Left hindlimb (tissue), 1 donor: ENCODE measurements around the gene PTPRCAP.
A peak's percentile ranks its signal among the peaks of the same experiment; 100 is the strongest.

Experiments used
- DNase-seq: peaks from one replicate; pipeline ENCODE4 v3.0.0-alpha.2; 2018

PTPRCAP gene

GRCh38 chr11:67464411-67465188 is 27.1 kb upstream of the PTPRCAP start:
- peak; percentile 86 for DNase-seq

GRCh38 chr11:67463680-67464410 is 26.4 kb upstream of the PTPRCAP start:
- DNase-seq = no peak

GRCh38 chr11:67463186-67463585 is 25.7 kb upstream of the PTPRCAP start:
- no peak for DNase-seq

DNA sequence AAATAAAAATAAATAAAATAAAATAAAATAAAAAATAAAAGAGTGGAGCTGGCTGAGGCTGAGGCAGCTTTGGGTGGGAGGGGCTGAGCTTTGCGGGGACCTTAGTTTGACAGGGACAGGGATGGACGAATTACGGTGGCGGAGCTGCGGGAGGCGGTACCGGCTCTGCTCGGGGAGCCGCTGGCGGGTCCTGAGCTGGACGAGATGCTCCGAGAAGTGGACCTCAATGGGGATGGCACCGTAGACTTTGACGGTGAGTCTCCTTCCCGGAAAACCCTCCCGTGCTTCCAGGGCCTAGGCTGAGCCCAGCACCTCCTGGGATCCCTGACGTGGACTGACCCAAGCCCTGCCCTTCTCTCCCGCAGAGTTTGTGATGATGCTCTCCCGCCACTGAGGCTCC is 20.8 kb upstream of the PTPRCAP start:
- DNase-seq = no peak

DNA sequence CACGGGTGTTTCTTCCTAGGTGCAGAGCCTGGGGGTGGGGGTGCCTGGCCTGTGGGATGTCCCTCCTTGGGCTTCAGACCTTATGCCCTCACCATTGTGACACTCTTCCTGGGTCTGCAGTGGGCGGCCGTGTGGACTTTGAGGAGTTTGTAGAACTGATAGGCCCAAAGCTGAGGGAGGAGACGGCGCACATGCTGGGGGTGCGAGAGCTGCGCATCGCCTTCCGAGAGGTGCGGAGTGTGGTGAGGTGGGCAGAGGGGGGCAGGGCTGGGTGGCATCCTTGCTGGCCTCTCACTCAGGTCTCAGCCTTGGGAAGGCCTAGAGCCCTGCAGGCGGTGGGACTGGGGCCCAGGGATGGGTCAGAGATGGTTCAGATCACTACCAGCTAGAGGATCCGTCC is 20.0 kb upstream of the PTPRCAP start:
- DNase-seq = no peak

DNA sequence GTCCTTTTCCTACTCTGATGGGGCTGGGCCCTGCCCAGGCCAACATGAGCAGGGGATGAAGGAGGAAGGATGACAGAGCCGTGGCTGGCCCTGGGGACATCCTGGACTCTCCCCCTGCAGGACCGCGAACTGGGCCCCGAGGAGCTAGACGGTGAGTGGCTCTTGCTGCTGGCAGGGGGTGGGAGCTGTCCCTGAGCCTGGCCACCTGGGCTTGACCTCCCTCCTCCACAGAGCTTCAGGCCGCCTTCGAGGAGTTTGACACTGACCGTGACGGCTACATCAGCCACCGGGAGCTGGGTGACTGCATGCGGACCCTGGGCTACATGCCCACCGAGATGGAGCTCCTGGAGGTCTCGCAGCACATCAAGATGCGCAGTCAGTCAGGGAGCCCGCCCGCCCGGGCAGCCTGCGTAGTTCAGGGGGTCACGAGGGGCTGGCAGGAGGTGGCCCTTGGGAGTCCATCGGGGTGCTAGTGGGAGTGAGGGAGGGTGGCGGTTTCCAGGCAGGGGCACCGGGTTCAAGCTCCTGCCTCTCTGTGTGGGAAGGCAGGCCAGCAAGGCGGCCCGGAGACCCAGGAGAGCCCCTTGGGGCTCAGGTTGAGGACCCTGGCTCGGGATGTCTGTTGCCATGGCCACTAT is 18.7 kb upstream of the PTPRCAP start:
- DNase-seq = no peak

GRCh38 chr11:67455054-67455453 is 17.6 kb upstream of the PTPRCAP start, which contains the start of gene CABP4:
Gene CABP4, plus strand, starts transcription at chr11:67455354. Its CDS starts 70 bp downstream, at chr11:67455424.
- DNase-seq = no peak

- DNase-seq = no peak
Measured at GRCh38 chr11:67453816-67454732, 16.6 kb upstream of the PTPRCAP start.

DNA sequence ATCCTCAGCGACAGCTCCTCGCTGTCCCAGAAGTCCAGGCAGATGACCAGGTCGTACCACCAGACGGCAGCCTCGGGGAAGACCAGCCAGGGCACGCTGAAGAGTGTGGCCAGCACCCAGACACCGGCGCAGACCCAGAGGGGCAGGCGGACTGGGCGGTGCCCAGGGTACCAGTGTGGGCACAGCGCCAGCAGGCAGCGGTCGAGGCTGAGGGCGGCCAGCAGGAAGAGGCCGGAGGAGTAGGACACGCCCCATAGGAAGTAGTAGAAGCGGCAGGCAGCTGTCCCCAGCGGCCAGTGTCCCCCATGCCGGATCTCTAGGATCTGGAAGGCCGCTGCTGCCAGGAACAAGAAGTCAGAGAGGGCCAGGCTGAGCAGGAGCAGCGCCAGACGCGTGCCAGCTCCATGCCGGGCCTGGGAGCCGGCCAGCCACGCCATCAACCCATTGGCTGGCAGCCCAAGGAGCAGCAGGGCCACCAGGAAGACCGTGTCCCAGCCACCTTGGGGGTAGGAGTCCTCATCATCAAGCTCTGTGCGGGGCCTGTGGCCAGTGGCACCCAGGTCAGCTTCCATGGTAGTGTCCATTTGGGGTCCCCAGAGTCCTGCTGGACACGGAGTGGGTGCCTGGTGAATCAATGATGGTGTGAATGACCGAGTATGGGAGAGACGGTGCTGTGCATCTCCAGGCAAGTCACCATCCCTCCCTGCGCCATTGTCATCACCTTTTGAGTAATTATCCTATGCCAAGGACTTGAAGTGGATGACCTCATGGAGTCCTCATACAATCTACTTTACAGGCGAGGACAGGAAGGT is 14.9 kb upstream of the PTPRCAP start, which contains the start of gene GPR152:
Gene GPR152, minus strand, starts transcription at position 589 of the 812 bp plus-strand sequence. Its CDS starts 5 bp downstream, at position 584.
- DNase-seq = no peak

GRCh38 chr11:67451658-67451976 is 14.1 kb upstream of the PTPRCAP start:
- no peak for DNase-seq

DNA sequence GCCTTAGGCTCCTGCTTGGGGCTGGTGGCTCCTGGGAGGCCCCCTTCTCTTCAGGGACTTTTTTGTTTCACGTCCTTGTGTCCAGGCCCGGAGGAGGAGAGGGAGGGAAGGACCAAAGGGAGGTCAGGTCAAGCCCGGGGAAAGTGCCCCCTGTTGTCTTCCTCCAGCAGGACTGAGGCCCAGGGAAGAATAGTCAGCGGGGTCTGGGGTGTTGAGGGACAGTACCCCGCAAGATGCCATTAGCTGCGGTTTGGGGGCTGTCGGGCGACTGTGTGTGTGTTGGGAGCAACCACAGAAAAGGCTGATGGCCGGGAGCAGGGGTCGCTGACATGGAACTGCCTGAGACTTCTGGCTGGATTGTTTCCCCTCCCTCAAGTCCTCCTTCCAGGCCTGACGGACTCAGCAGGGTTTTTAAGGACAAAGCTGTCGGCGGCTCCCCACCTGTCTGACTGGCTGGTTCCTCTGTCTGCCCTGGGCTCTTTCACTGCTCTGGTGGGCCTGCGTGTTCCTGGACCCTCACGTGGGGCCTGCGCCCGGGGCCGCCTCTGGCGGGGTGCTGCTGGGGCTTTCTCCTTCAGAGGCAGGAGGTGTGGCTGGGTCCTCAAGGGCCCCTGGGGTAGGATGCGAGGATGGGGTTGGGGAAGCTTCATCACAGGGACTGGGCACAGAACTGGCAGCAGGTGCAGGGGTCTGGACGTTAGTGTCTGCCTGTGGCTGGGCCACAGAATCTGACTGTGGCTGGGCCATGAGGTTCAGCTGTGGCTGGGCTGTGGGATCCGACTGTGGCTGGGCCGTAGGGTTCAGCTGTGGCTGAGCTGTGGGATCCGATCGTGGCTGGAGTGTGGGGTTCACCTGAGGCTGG is 13.5 kb upstream of the PTPRCAP start:
- no peak for DNase-seq

- DNase-seq = no peak
Measured at GRCh38 chr11:67449116-67449844, 11.8 kb upstream of the PTPRCAP start.

GRCh38 chr11:67448220-67448609 is 10.7 kb upstream of the PTPRCAP start:
- DNase-seq = no peak

DNA sequence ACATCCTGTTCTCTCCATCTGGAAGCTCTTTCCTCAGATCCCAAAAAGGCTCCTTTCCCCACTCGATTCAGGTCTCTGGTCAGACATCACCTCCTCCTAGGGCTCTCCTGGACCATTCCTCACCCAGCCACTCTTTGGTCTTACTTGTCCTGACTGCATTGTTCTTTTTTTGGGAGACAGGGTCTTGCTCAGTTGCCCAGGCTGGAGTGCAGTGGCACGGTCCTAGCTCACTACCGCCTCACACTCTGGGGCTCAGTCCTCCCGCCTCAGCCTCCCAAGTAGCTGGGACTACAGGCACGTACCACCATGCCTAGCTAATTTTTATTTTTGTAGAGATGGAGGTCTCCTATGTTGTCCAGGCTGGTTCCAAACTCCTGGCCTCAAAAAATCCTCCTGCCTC is 8.0 kb upstream of the PTPRCAP start:
- no peak for DNase-seq

DNA sequence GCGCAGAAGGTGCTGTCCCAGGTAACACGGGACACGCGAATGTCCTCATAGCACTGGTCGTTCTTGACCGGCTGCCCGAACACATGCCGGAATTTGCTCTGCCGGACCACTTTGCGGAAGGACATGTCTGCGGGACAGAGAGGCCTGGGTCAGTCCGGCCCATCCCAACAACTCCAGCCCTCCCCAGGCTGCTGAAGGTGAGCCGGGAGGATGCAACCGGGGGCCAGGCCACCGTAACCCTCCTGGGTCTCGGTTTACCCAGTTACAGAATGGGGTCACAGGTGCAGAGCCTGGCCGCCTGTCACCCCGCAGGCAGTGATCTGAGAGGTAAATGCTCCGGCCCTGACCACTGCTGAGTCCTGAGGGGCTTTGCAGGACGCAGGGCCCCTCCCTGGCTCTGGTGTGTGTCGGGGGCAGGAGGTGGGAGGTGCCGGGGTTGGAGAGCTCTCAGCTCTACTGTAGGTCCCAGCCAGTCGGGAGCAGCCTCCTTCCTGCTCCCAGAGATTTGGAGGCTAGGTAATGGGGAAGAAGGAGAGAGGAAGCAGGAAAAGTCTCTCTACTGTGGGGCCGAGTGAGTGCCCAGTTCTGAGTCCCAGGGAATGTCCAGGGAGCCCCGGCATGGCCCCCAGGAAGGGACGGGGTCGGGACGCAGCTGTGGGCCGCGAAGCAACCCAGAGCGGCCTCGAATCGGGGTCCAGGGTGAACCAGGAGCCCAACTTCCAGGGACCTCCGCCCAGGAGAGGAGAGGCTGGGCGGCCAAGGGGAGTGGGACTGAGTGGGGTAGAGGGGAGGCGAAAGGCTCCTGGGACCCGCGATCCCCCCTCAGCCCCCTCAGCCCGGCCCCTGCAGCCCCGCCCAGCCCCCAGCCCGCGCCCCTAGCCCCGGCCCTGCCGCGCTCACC is 5.3 kb upstream of the PTPRCAP start:
- no peak for DNase-seq

DNA sequence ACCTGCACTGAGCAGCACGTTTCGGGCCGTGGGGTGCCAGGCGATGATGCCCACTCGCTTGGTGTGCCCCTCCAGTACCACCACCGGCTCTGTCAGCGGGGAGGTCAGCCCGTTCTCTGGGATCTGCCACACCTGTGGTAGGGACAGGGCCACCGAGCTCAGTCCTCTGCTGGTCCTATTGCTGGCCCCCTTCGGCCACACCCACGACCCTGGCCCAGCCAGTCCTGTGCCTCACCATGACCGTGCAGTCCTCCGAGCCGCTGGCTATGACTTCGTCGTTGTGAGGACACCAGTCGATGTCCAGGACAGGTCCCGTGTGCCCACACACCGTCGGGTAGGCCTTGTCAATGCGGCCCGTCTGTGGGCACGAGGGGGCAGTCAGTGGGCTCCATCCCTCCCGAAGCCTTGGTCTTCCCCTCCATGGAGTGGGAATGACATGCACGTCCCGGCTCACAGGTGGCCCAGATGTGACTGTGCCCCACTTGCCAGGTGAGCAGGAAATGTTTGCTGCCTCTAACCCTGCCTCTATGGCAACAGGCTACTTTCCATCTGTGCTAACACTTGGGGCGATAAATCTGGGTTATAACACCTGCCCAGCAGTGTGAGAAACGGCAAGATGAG is 4.4 kb upstream of the PTPRCAP start:
- DNase-seq = no peak

DNA sequence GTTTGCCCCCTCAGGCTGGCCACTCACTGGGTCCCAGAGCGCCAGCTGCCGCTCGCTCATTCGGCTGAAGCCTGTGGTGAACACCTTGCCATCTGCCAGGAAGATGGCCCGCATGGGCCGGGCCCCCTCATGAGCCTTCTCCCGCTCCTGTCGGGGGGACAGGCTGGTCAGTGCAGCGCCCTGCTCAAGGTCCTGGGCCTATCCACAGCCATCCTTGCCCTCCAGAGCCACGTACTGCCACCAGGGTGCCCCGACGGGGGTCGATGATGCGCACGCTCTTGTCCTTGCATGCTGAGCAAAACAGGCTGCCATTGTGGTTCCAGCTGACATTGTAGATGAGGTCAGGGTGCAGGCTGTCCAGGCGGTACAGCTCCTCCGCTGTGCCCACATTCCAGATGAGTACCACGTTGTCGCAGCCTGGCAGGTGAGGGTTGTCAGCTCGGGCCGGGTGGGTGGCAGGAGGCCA is 3.6 kb upstream of the PTPRCAP start:
- DNase-seq = no peak
